GM21723 (cell line): ENCODE data around the gene UNC45A.

Experiments used
- ATAC-seq: cut with Tn5 transposase; IDR thresholded peaks from one replicate; pipeline ENCODE4 v1.9.1; 2021; ENCODE audit warnings: mild to moderate bottlenecking, moderate library complexity; ENCODE audit not compliant: unreplicated experiment

UNC45A gene

DNA sequence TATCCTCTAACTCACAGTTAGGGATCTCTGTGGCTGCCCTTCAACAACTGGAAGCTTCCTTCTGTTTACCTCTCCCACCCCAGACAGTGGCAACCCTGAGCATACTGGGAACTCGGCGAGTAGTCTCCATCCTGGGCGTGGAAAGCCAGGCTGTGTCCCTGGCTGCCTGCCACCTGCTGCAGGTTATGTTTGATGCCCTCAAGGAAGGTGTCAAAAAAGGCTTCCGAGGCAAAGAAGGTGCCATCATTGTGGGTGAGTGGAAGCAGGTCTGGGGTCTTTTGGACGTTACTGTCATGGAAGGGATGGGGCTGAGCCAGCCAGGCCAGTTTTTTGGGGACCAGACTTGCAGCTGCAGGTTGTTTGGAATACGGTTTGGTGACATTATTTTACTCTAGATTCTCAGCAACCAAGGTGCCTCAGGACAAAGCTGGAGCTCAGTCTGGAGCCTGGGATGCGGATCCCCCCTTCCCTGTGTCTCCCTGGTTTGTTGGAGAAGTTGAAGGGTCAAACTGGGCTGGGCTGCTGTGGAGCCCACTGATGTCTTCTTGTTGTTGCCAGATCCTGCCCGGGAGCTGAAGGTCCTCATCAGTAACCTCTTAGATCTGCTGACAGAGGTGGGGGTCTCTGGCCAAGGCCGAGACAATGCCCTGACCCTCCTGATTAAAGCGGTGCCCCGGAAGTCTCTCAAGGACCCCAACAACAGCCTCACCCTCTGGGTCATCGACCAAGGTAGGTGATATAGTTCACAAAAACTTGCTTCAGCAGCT, 7.5 kb downstream of the UNC45A start:
- ATAC-seq = no peak

DNA sequence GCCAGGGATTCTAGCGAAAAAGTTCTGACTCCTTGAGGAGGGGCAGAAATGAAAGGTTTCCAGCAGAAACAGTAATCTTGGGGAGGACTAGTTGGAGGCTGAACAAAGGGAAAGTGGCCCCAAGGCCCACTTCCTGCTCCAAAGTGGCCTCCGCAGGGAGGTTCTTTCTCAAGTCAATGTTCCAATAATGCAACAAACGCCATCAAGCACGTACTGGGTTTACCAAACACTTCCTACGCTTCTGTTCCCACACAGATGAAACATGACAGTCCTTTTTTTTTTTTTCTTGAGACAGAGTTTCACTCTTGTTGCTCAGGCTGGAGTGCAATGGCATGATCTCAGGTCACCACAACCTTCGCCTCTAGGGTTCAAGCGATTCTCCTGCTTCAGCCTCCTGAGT, 10.0 kb downstream of the UNC45A start:
- ATAC-seq = no peak

DNA sequence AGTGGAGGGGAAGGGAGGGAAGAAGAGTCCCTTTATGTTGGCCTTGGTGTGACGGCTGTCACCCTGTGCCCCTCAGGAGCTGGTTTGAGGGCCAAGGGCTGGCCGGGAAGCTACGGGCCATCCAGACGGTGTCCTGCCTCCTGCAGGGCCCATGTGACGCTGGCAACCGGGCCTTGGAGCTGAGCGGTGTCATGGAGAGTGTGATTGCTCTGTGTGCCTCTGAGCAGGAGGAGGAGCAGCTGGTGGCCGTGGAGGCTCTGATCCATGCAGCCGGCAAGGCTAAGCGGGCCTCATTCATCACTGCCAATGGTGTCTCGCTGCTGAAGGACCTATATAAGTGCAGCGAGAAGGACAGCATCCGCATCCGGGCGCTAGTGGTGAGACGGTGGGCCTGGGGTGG, 11.5 kb downstream of the UNC45A start:
- ATAC-seq = no peak

DNA sequence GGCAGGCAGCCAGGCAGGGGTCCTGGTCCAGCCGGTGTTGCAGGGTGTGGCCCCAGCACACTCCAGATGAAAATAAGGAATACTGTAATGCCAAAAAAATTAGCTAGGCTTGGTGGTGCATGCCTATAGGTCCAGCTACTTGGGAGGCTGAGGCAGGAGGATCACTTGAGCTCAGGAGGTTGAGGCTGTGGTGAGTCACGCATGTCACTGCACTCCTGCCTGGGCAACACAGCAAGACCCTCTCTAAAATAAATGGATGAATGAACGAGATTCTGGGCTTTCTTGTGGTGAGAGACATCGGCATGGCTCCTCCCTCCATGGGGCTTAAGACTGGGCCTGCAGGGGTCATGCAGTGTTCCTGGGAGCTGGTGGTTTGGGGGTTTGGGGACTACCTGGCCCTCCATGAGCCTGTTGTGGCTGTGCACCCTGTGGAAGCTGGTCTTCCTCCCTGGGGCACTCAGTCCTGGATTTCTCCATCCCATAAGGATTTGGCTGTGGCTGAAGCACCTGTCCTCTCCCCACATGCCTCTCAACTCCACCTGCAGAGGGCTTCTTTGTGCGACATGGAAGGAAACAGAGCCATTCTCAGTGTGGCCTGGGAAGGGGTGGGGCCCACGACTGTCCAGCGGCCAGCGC, 12.0 kb downstream of the UNC45A start:
- ATAC-seq = no peak

- ATAC-seq = no peak
These were observed 12.7 kb downstream of the UNC45A start for GRCh38 chr15:90947577-90948357.

- no peak for ATAC-seq
These were observed 13.4 kb downstream of the UNC45A start for GRCh38 chr15:90948506-90948905.

- no peak for ATAC-seq
These were observed 15.0 kb downstream of the UNC45A start for GRCh38 chr15:90949979-90950675.

DNA sequence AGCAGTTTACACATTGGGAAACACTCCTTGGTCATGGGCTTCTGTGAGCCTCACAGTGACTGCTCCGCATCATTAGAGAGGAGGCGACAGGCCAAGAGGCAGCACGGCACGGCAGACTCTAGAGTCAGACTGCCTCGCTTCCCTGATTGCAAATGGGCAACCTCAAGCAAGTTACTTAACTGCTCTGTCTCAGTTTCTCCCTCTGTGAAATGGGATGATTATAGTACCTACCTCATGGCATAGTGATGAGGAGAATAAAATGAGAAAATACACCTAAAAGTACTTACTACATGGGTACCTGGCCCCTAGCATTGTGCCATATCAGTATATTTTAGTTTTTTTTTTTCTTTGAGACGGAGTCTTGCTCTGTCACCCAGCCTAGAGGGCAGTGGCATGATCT, 15.6 kb downstream of the UNC45A start:
- no peak for ATAC-seq

DNA sequence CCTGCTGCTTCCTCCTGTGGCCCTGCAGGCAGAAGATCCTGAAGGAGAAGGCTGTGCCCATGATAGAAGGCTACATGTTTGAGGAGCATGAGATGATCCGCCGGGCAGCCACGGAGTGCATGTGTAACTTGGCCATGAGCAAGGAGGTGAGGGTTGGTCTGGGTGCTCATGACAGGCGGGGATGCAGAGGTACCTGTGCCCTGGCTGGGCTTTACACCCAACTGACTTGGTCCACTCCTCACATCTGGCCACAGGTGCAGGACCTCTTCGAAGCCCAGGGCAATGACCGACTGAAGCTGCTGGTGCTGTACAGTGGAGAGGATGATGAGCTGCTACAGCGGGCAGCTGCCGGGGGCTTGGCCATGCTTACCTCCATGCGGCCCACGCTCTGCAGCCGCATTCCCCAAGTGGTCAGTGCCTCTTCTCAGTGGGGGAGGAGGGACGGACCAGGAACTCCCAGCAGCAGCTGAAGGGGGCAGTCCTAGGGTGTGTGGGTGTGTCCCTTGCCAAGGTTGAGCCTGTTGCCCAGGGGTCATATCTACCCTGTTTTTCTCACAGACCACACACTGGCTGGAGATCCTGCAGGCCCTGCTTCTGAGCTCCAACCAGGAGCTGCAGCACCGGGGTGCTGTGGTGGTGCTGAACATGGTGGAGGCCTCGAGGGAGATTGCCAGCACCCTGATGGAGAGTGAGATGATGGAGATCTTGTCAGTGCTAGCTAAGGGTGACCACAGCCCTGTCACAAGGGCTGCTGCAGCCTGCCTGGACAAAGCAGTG, 18.0 kb downstream of the UNC45A start:
- ATAC-seq = no peak

DNA sequence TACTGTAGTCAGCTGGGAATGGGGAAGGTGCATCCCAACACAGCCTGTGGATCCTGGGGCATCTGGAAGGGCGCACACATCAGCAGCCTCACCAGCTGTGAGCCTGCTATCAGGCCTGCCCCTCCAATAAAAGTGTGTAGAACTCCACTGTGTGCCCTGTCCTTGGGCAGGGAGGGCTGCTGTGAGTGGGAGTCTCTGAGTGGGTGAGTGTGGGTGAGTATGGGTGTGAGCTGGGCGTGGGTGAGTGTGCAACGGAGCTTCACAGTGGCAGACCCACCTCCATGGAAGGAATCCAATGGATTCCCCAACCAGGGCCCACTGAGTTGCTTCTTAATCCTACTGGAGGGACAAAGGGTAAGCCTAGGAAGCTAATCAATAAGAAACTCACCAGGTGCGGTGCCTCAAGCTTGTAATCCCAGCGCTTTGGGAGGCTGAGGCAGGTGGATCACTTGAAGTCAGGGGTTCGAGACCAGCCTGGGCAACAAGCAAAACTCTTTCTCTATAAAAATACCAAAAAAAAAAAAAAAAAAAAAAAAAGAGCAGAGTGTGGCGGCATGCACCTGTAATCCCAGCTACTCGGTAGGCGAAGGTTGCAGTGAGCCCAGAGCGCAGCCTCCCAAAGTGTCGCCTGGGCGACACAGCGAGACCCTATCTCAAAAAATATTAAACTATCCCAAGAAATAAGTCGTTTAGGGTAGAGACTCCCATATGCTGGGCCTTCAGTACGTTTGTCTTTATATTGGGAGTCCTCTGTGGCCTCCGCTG, 19.0 kb downstream of the UNC45A start:
- no peak for ATAC-seq

DNA sequence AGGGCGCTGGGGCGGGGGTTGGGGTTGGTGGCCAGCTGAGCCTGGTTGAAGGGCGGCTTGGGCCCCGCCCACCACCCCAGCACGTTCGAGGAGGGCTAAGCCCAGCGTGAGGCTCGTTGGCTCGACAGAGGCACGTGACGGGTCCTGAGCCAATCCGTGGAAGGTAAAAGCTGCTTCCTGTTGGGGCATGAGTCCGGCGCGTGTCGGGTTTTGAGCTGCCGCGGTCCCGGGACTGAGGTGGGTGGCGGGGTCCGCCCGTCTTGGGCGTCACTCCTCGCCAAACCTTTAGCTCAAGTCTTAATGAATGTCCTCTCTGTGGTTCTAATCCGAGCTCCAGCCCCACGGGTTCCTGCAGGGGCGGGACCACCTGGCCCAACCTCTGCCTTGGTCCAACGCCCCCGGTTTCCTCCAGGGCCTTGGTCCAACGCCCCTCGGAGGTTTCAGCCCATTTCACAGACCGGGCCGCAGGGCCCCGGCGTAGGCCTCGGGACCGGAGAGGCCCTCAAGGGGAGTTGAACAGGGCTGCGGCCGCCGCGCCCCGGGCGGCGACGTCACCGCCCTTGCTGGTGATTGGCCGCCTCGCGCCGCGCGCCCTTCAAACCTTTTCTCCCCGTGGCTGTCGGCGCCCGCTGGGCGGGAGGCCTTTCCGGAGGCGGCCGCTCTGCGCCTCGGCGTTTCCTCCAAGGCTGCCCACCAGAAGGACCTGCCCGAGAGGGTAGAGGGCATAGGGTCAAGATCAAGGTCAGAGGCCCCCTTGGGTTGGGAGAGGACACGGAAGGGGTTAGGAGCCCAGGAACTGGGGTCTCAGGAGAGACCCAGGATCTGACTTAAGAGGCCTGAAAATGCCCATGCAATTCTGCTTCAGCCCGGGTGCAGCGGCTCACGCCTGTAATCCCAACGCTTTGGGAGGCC, 19.9 kb downstream of the UNC45A start, which contains the start of gene RCCD1:
RCCD1 (plus strand) TSS at position 173 of the 912 bp plus-strand sequence. CDS start 1,851 bp downstream, outside the sequence.
- peak; percentile 90 for ATAC-seq

GRCh38 chr15:90955624-90956273, 20.7 kb downstream of the UNC45A start:
- ATAC-seq = no peak

- ATAC-seq = peak; percentile 22
These were observed 21.4 kb downstream of the UNC45A start for GRCh38 chr15:90956274-90957030.

DNA sequence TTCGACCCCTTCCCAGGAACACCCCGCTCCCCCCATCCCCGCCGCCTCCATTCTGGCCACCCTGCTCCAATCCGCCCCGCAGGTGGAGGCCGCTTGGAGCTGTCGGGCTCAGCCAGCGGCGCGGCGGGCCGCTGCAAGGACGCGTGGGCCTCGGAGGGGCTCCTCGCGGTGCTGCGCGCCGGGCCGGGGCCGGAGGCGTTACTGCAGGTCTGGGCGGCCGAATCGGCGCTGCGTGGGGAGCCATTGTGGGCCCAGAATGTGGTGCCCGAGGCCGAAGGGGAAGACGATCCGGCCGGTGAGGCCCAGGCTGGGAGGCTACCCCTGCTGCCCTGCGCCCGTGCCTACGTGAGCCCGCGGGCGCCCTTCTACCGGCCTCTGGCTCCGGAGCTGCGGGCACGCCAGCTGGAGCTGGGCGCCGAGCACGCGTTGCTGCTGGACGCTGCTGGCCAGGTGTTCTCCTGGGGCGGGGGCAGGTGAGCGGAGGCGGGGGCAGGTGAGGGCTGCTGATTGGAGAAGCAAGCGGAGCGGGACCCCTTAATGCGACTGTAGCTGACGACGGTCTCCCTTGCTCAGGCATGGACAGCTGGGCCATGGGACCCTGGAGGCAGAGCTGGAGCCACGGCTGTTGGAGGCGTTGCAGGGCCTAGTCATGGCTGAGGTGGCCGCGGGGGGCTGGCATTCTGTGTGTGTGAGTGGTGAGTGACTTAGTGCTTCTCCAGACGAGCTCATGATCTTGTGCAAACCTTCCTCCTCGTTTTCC, 22.1 kb downstream of the UNC45A start:
- no peak for ATAC-seq

- ATAC-seq = no peak
These were observed 22.7 kb downstream of the UNC45A start for GRCh38 chr15:90957791-90958190.

- no peak for ATAC-seq
These were observed 24.0 kb downstream of the UNC45A start for GRCh38 chr15:90959028-90959595.
